Stromal cell of bone marrow (primary cell): ENCODE measurements around the gene POLR1E.

Experiments
- DNase-seq: peaks from one replicate; pipeline ENCODE4 v3.0.0-alpha.2; 2012; ENCODE audit warnings: low read depth

The POLR1E gene

GRCh38 chr9:37485389-37486255, at the start of gene POLR1E:
Gene POLR1E (plus strand): TSS chr9:37485948. CDS start chr9:37486048, 100 bp downstream.
- peak; percentile 80 for DNase-seq

- DNase-seq, result no peak
Measured at GRCh38 chr9:37436540-37436939, 49.2 kb upstream of the POLR1E start.

GRCh38 chr9:37437010-37437409, 48.7 kb upstream of the POLR1E start:
- DNase-seq, result no peak

DNA sequence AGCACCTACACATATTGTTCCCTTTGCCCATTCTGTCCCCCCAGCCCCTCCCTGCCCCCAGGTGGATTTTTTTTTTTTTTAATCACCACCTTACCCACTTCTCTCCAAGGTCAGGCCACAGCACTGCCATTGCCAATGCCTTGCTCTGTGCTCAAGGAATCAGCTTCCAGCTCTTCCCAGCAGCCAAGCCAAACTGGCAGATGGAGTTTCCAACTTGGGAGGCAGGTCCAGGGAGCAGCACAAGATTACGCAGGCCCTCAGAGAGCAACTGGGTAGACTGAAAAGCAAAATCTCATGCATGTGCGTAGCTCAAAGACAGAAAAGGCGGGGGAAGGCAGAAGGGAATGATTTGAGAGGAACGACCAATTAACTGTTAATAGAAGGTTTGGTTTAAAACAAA, 48.1 kb upstream of the POLR1E start:
- no peak for DNase-seq

DNA sequence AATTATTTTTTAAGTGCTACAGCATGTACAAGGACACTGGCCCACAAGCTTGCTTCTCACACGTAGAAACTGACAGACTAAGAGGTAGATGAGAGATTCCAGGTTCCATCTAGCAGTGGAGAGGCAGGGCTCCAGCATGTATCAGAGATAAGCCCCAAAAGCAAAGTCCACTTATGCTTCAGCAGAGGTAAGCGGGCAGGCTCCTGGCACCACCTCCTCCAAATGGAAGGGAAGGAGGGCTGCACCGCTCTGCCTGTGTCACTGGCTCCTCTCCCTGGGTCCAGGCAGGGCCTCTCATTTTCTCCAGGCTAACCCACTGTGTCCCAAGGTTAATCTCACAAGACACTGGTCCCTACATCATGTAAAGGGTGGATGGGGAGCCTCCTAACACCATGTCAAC, 47.4 kb upstream of the POLR1E start:
- DNase-seq, result no peak

GRCh38 chr9:37441776-37442370, 43.9 kb upstream of the POLR1E start:
- DNase-seq, result no peak

GRCh38 chr9:37442556-37442955, 43.2 kb upstream of the POLR1E start:
- DNase-seq, result no peak

- DNase-seq, result no peak
Measured at GRCh38 chr9:37443566-37443965, 42.2 kb upstream of the POLR1E start.

GRCh38 chr9:37444890-37445289, 40.9 kb upstream of the POLR1E start:
- DNase-seq, result no peak

DNA sequence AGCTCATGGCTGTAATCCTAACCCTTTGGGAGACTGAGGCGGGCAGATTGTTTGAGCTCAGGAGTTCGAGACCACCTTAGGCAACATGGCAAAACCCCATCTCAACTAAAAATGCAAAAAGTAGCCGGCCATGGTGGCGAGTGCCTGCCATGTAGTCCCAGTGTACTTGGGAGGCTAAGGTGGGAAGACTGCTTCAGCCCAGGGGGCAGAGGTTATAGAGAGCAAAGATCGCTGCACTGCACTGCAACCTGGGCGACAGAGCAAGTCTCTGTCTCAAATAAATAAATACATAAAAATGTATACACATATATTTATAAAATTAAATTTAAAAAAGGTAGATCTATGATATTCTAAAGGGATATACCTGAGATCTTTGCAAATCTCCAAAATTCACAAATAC, 39.9 kb upstream of the POLR1E start:
- DNase-seq, result no peak

GRCh38 chr9:37446401-37446800, 39.3 kb upstream of the POLR1E start:
- DNase-seq, result no peak

DNA sequence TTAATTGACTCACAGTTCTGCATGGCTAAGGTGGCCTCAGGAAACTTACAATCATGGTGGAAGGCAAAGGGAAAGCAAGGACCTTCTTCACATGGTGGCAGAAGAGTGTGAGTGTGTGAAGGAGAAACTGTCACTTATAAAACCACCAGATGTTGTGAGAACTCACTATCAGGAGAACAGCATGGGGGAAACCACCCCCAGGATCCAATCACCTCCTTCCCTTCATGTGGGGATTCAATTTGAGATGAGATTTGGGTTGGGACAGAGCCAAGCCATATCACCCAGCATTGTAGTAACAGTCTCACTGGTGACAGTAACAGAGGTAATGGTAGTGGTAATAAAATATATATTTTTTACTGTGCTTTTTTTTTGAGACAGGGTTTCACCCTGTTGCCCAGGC, 38.6 kb upstream of the POLR1E start:
- no peak for DNase-seq

GRCh38 chr9:37449862-37450632, 35.7 kb upstream of the POLR1E start:
- no peak for DNase-seq

DNA sequence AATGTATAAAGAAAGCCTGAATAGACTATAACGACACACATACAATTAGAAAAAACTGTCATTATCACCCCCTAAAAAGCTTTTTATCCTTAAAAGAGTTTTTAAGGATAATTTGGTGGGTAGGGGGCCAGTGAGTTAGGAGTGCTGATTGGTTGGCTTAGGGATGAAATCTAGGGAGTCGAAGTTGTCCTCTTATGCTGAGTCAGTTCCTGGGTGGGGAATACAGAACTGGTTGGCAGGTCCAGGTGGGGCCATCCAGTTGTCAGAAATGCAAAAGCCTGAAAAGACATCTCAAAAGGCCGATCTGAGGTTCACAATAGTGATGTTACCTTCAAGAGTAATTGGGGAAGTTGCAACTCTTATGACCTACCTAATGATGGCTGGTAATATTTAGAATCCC, 34.1 kb upstream of the POLR1E start:
- DNase-seq, result no peak

DNA sequence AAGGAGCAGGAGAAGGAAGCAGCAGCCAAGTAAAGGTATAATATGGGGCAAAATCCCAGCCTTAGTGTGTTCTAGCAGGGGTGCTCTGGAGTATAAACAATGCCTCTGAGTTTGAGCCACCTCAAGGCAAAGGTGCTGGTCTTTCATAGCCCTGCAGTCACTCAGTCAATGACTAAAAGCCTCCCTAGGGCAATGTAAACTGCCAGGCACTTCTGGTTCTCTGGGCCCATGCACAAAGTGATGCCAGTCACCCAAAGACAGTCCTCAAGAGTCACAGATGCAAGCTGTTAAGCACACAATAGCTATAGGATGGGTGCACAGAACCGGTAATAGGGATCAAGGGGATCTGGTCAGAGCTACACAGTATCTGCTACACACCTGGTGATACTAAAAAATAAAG, 33.1 kb upstream of the POLR1E start:
- DNase-seq, result no peak

GRCh38 chr9:37453827-37454226, 31.9 kb upstream of the POLR1E start:
- no peak for DNase-seq

DNA sequence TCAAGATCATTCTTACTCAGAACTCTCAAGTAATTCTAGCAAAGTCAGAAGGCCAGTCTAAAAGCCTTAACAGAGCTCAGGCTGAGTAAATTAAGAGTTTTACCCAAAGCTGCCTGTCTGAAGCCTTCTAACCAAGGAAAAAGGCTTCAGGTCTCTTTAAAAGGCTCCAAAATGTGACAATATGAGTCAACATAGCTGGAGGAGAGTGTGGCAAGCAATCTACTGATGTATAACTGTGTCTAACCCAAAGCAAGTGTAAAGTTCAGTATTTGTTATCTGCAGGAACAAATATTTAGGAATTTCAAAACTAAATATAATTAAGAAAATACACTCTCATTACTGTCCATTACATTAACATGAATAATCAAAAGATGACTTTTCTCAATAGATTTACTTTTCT, 31.5 kb upstream of the POLR1E start:
- no peak for DNase-seq

- no peak for DNase-seq
Measured at GRCh38 chr9:37455884-37456647, 29.7 kb upstream of the POLR1E start.

DNA sequence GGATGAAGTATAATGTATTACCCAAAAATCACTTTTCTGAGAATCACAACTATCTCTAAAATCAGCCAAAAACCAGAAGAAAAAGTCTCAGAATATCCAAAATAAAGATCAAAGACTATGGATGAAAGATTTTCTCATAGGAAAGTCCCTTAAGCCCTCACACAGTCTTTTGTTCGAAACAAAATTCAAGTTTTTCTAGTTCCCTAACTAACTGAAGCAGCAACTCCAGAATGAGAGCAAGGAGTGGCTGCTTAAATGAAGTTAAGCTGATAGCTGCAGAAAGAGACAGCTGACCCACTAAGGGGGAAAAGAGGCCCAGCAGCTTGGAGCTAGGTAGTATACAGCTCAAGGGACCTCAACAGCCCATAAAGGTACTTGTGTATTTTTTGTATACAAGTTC, 28.9 kb upstream of the POLR1E start:
- DNase-seq, result no peak

GRCh38 chr9:37464006-37464405, 21.7 kb upstream of the POLR1E start:
- DNase-seq, result no peak

DNA sequence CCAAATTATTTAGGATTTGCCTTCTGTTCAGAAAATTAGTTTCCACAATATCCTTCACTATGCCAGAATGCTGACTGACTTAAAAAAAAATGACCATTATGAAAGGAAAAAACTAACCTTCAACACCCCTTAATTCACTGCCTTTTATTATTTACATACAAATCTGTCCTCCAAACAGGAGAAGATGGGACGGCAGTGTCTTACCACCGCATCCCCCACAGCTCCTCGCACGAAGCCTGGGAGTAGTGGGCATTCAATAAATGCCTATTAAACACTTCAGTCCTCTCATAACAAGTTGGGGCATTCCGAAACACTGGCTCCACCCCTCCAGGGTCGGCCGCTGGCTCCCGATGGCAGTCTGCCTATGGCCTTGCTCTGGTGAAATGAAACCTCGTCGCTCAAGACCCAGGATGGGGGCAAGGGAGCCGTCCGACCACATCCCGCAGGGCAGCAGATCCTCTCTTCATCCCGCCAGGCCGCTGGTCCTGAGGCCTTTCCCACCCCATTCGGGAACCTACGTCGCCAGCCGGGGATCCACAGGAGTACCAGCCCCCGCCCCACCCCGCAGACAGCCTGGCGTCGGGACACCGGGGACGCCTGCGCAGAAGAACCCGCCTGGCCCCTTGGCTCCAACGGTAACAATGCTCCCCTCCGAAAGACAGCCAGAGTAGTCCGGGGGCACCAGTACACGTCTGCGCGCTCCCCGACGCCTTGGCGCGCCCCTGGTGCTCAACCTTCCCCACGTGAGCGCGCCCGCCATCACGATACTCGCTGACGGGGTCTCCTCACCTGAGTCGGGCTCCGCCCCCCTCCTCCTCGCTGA, 21.1 kb upstream of the POLR1E start:
- DNase-seq, result peak; percentile 42
